HG03159 (cell line): ENCODE results near the gene AGAP1.

Experiments
- ATAC-seq: cut with Tn5 transposase; IDR thresholded peaks from one replicate; pipeline ENCODE4 v1.9.1; 2021; ENCODE audit warnings: mild to moderate bottlenecking, moderate library complexity; ENCODE audit not compliant: unreplicated experiment

The AGAP1 gene

GRCh38 chr2:236171680-236172254 is 677.9 kb downstream of the AGAP1 start:
- ATAC-seq = no peak

DNA sequence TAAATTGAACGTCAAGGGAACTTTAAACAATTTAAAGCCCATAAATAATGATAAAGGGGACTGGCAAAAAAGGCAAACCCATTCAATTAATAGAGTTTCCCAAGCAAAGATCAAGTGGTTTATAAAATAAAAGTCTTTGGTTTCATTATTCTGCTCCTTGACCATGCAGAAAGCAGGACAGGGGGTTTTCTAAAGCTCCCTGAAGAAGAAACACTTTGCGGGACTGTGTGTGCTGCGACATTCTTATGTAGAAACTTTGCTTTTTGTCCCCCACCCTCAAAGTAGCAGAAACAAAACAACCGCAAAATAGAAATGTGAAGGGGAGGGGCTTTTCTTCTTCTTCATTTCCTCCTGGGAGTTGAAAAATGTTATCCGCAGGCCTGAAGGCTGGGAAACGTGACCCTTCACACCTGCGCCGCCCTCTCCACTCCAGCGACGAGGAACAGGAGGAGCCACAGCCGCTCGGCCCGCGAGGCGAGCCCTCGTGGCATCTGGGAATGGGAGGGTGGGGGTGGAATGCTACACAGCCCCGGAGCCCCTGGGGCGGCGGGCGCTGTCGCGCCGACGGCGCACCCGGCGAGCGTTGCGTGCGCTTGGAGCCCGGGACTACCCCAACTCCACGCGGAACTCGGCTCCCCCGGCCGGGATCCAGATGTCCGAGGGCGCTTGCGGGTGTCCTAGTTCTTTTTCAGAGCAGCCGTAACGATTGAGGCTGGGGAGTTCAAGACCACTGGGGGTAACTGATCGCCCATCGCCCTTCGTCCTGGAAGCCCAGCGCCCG is 678.6 kb downstream of the AGAP1 start:
- ATAC-seq = no peak

DNA sequence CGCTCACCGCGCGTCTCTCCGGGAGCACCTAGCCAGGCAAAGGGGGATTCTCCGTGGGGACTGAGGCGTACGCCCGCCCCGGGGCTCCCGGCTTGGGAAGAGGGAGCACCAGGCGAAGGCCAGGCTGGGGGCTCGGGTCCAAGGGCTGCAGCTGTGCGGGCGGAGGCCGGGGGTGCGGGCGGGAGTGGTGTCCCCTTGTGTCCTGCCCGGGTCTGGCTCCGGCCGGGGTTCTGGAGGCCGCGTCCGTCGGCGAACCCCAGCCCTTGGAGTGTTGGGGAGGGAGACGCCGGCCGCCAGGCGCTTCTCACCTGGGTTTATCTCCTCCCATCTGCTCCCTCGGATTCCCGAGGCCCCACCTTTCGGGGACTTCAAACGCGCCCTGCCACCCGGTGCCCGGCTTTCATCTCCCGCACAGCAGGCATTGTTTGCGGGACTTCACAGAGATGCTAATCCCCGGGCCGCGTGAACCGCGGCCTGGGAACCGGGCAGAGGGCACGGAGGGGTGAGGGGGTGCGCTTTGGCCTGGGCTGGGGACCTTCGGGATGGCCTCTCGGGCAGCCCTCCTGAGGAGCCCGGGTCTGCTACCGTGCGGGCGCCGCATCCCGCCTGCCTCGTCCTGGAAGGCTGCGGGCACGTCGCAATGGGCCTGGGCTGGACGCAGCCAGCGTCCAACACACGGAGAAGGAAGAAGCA is 679.3 kb downstream of the AGAP1 start:
- ATAC-seq = no peak

- ATAC-seq = no peak
Measured at GRCh38 chr2:236173729-236174607, 680.1 kb downstream of the AGAP1 start.

DNA sequence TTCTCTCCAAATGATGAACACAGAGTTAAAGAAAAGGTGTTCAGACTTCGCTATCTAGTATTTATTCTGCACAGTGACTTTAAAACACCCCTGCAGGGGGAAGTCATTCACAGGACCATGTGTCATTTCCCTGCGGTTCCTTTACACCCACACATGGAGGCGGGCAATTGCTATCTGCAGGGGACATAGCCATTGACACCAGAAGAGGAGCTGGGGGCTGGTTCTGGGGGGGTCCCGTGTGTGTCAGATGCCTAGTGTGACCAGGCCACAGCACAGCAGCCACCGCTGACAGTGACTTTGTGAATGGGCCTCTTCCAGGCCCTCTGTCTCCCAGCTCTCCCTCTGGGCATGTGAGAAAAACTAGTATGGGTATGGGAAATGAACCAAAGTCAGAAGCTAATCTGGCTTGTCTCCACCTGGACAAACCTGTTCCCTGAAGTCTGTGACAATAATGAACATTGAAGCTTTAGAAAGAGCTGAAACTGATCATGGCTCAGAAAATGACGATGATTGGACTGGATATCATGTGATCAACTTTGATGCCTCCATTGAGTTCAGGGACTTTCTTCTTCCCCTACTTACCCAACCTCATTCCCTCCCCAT is 681.8 kb downstream of the AGAP1 start:
- no peak for ATAC-seq

DNA sequence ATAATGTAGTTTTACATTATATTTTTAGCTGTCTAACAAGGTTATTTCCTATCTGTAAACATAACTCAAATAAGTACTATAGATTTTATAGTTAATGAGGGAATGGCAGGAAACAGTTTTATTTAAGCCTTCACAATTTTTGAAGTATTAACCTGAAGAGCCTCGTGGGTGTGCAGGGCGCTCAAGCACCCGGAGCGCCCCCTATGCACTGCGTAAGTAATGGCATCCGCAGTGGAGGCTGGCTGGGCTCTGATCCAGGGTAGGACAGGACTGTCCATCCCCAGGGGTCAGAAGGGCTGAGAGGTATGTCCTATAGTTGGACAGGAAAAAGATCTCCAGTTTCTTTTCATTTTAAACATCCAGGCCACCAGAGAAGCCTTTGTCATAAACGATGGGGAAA is 682.6 kb downstream of the AGAP1 start:
- no peak for ATAC-seq

- no peak for ATAC-seq
Measured at GRCh38 chr2:236176951-236177350, 683.1 kb downstream of the AGAP1 start.

GRCh38 chr2:236177604-236177966 is 683.7 kb downstream of the AGAP1 start:
- no peak for ATAC-seq

DNA sequence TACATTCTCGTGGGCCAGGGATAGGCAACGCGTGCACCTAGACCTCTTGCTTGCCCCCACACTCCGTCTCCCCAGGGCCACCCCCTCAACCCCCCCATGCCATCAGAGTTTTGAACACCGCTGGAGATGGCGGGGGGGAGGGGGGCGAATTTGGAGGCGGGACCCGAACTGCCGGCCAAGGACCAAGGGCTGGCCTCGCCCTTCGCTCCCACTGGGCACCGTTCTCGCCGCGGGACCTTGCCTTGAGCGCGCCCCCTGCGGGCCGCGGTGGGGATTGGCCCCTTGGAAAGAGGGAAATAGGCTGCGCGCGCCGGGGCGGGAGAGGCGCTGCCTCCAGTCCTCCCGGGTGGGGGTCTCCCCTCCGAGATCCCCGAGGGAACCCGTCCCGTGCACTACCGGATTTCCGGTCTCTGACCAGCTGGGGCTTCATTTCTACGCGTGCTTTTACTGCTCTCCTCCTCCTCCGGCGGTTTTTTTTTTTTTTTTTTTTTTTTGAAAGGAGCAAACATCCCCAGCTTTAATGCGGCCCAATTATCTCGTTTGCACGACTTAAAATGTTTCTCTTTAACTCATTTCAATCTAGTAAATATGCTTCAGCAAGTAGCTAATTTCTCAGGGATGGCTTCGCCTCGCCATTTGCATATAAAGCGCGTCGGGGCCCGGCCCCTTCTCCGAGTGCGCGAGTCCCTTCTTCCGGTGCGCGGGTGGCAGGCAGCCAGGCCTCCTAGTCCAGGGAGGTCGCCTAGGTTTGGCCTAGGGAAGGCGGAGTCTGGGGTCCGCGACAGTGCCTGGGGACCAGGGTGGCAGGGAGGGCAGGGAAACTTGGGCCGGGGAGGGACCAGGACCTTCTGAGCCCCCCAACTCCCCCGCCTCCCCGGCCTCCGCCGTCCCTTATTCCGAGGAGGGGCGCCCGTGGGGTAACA is 684.4 kb downstream of the AGAP1 start:
- ATAC-seq = no peak

- ATAC-seq = no peak
Measured at GRCh38 chr2:236178890-236179235, 685.0 kb downstream of the AGAP1 start.

GRCh38 chr2:236179236-236180075 is 685.6 kb downstream of the AGAP1 start:
- ATAC-seq = no peak

DNA sequence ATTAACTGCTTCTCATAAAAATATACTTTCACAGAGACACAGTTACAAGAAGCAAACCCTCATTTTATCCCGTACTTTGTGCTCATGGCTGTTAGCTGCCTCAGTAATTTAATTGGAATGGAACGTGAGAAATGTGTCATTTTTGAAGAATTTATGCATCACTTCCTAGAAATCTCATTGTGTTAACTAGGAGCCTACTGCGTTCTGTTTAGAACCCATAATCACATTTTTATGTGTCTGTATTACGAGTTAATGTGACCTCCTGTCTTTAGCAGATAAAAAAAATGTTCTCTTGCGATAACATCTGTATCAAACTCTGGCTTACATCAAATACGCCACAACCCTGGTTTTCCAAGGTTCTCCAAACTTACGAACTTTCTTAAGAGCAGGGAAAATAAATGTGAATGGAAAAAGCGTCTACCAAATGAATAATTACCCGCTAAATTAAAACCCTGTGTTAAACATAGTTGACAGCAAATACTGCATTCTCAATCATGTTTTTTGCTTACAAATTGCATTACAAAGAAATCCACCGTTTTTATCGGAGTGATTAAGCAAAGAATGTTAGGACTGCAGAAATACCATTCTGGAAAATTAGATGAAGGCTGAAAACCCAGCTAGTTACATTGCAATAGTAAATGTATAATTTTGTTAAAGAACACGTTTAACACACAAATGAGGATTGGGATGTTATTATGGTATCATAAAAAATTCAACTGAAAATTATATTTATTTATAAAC is 686.4 kb downstream of the AGAP1 start:
- no peak for ATAC-seq

DNA sequence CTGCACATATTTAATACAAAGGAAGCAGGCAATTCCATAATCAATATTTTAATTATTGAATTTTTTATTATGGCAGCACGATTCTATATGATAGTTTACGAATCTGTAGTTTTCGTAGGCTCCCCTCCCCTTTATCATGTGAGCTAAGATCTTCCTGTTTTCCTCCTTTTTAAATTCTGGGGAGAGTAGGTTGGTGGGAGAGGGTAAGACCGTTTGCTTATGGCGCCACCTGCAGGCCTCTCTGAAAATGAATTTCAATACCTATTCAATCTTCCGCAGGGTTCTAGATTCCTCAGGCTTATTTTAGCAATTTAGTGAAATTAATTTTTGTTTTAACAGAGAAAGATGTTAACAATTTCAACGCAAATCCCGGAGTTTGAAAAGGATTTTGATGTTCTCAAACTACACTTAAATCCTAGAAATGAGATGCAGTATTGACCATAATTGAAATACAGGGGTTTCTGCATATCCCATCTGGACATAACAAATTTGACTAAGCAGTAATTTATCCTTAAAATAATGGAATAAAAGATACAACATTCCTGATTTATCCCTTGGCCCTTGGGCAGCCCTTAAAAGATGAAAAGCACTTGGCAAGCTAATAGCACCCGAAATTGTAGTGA is 687.1 kb downstream of the AGAP1 start:
- ATAC-seq = no peak
